CD4-positive, alpha-beta T cell treated with Interleukin-17A for 4 hours (primary cell): ENCODE results near the gene ANO4.
"Not testable (repeated sequence)": the region's sequence is repeated elsewhere in the genome, so short reads cannot be mapped to it uniquely, and the experiment has no call there.

Experiments
- DNase-seq: peaks from one replicate; pipeline ENCODE4 v3.0.0-alpha.2; 2020; ENCODE audit warnings: mixed read lengths

The ANO4 gene

DNA sequence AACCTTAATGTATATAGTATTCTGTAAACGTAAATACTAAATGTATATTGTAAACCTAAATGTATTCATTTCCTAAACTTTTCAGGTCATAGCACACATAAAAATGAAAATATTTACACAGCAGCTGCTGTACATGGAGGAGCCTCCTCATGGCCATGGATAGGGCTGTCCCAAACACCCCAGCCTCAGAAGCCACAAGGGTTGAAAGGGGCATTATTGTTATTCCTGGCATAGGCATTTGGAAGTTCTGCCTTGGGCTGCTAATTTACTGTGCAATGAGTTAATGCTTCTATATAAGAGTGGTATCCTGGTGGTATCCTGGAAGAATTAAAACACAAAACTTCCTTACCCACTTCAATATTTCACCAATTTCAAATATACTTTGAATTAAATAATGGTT lies 256.1 kb downstream of the ANO4 start:
- no peak for DNase-seq

DNA sequence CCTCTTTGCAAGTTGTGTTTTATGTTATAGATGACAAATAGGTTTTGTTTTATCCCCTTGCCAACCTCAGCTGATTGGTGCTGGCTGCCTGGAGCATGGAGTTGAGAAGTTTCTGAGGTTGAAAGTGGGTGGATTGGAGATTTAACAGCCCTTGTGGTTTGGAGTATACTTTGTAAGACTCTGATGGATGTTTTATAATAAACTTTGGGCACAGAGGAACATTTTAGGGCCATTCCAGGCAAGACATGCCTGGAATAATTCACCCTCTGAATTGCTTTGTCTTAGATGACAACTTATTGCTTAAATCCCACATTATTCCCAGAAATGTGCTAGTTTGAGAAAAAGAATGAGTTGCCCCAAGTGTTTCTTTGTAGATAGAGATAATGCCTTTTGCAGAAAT lies 256.6 kb downstream of the ANO4 start:
- DNase-seq: no peak

DNA sequence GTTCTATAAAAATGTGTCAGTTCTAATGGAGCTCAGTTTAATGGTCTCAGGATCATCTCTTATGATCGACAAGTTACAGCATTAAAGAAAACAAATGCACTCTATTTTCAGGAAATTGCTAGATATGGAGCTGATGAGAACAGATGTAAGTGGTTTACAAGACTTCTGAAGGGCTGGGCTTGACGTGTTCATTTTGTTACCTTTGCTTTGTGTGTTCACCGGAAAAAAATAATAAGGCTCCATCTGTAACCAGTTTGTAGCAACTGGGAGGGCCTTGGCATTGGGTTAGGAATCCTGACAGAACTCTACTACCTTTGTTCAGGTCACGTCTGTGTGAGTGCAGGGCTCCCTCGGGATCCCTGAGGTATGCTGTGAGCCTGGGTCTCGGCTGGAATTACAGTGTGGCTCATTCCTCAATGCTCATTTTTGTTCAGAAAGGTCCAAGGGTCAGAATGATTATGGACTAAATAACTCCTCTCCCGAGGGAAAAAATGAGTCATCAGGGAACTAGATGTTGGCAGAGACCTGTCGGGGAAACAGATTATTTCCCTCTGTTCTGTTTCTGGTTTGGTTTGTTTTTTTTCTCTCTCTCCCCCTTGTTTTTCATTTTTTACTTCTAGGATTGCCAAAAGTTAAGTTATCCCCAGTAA lies 257.4 kb downstream of the ANO4 start:
- no peak for DNase-seq

DNA sequence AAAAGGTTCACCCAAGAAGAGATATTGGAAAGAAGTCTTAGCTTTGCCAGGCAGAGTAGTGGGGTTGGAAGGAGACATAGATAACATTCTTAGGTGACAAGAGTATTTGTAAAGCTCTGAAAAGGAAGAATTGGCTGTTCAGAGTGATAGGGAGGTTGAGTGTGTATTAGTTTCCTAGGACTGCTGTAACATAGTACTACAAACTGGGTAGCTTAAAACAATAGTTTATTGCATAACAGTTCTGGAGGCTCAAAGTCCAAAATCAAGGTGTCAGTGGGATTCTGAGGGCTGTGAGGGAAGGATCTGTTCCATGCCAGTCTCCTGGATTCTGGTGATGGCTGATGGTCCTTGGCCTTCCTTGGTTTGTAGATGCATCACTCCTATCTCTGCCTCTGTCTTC lies 258.6 kb downstream of the ANO4 start:
- no peak for DNase-seq

DNA sequence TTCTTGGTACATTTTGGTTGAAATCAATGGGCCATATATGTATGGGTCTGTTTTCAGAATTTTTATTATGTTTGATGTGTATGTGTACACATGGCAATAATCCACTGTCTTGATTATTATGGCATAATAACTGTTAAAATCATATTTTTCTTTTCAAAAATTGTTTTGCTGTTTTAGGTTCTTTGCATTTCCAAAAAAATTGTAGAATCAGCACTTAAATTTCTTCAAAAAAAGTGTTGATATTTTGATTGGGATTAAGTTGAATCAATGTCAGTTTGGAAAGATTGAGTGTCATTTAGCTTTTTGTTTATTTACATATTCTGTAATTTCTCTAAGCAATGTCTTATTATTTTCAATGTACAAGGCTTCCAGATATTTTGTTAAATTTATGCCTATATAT lies 261.4 kb downstream of the ANO4 start:
- no peak for DNase-seq

DNA sequence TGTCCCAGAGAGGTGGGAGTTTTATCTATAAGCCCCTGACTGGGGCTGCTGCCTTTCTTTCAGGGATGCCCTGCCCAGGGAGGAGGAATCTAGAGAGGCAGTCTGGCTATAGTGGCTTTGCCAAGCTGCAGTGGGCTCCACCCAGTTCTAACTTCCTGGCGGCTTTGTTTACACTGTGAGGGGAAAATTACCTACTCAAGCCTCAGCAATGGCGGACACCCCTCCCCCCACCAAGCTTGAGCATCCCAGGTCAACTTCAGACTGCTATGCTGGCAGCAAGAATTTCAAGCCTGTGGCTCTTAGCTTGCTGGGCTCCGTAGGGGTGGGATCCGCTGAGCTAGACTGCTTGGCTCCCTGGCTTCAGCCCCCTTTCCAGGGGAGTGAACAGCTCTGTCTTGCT lies 267.9 kb downstream of the ANO4 start:
- not testable (repeated sequence) for DNase-seq

DNA sequence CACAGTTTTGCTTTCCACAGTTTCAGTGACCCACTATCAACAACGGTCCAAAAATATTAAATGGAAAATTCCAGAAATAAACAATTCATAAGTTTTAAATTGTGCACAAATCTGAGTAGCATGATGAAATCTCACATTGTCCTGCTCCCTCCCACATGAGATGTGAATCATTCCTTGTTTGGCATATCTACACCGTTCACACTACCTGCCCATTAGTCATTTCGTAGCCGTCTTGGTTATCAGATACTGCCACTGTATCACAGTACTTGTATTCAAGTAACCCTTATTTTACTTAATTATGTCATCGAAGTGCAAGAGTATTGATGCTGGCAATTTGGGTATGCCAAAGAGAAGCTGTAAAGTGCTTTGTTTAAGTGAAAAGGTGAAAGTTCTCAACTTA lies 270.1 kb downstream of the ANO4 start:
- no peak for DNase-seq

DNA sequence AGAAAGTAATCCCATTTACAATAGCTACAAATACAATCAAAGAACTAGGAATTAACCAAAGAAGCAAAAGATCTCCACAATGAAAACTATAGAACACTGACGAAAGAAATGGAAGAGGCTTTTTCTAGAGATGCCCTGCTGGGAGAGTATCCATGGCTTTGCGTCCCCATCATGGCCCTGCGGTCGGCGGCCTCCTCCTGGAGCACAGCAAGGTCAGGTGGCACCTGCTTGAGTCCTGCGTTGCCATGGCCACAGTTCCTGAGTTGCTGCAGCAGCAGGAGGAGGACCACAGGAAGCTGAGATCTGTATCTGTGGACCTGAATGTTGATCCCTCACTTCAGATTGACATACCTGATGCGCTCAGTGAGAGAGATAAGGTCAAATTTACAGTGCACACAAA lies 271.9 kb downstream of the ANO4 start:
- no peak for DNase-seq

DNA sequence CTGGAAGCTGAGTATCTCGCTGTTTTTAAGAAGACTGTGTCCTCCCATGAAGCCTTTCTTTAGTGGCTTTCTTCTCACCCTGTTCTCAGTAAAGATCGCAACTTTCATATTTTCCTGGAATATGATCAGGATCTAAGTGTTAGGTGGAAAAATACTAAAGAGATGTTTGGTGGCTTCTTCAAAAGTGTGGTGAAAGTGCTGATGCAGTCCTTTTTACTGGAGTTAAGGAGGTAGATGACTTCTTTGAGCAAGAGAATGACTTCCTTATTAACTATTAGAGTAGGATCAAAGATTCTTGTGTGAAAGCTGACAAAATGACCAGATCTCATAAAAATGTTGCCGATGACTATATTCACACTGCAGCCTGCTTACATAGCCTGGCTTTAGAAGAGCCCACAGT lies 273.8 kb downstream of the ANO4 start:
- no peak for DNase-seq

DNA sequence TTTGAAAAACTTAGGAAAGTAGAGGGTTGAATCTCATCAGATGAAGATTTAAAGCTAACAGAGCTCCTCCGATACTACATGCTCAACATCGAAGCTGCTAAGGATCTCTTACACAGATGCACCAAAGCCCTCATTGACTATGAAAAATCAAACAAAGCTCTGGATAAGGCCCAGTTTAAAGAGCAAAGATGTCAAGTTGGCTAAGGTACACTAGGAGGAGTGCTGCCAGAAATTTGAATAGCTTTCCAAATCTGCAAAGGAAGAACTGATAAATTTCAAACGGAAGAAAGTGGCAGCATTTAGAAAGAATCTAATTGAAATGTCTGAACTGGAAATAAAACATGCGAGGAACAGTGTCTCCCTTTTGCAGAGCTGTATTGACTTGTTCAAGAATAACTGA lies 274.3 kb downstream of the ANO4 start:
- no peak for DNase-seq

DNA sequence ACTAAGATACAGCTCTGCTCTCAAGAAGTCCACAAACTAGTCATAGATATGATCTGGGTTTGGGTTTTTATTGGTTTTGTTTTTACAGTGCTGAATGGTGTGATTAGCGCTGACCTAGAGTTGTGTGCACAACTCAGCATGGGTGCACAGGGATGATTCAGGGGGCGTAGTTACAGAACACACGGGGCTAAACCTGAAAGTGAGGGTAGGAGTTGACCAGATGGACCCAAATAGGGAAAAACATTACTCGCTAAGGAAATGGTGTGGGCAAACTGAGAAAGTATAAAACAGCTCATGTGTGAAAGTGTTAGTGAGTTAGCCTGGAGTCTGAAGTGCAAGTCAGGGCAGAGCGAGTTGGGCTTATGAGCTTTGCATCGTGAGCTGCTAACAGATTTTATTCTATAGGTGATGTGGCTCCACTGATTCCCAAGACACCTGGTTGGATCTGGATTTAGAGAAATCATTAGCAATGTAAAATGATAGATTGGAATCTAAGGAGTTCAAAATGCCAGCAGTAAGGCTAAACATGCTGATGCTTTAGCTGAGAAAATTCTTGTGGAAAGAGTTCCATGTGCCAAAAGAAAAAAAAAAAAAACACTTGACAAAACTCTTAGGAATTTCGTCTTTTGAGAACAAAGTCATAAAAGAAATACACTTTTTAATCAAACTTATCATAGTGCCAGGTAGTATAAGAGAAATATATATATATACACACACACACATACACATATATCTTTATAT lies 280.5 kb downstream of the ANO4 start:
- DNase-seq: no peak

DNA sequence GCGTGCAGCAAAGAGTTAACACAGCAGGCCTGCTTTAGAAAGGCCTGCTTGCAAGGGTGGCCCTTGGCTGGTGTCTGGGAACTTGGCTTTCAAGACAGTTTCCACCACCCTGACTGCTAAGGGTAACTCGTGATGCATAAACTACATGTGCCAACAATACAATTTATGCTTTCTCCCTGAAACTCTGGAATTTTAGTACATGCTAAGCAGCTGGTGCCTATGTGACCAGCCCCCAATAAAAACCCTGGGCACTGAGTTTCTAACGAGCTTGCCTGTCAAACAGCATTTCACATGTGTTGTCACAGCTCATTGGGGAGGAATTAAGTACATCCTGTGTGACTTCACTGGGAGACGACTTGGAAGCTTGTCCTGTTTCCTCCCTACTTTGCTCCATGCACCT lies 282.3 kb downstream of the ANO4 start:
- DNase-seq: no peak

DNA sequence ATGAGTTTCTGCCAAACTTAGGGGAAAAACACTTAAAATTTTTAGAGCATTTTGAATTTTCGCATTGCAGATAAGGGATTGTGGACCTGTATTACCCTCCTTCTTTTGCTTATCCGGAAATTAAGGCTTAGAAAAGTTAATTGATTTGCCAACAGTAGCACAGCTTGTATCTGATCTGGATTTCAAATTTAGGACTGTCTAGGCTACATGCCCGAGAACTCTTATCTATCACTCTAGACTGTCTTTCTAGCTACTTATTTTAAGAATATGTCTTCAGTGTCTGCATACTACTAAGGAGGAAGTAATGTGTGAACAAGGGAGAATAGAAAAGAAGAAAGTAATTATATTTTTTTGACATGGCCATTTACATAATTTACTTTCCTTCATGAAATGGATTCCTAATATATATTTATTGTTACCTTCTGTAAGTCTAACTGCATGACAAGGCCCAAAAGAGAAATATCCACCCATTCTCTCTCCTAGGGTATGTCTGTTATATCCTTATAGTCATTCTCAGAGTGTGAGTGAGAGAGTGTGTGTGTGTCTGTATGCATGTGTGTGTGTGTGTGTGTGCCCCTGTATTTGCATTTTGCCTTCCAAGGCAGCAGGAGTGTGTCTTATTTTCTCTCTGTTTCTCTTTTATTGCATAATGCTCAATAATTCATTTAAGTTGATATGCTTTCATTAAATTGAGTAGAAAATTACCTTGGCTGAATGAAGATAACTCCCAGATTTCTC lies 283.4 kb downstream of the ANO4 start:
- DNase-seq: no peak

DNA sequence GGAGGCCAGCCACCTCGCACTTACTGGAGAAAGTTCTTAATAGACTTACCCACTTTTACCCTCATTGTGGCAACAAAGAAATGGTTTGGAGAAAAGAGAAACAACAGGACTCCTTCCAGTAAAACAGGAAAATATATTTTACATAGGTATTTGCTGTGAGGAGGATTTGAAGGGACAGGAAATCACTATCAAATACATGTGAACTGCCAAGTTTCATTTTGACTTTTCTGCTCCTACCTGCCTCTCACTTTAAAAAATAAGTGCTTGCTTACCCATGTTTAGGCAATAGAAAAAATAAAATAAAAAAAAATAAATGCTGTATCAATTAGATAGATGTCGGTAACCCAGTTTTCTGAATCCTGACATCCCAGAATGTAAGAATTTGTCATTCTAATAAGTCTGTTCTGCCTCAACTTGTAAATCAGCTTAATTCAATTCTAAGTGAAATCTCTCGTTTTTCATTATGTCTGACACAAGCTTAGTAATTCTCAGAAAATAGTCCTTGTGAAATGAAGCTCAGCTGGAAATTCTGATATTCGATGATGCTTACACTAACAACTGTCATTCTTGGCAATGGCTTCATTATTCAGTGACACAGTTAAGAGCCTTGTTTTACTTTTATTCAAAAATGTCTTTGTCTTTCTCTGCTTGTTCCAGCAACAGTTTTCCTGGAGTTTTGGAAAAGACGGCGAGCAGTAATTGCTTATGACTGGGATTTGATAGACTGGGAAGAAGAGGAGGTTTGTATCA lies 284.1 kb downstream of the ANO4 start:
- no peak for DNase-seq

DNA sequence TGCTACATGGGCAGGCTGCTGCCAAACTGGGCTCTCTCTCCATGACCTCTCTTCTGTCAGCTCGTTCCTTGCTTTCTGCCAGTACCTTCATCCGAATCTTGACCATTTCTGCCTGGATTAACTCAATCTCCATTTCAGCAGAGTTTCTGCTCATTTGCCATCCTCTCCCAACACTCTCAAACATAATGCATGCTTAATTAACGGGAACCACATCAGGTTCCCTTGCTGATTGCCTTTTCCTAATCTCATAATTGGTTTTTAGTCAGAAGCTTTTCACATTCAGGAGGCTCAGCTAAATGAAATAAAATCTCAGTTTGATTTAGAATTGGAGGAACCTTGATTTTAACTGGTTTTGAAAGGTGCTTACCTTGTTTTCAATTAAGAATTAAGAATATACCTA lies 288.1 kb downstream of the ANO4 start:
- DNase-seq: no peak

DNA sequence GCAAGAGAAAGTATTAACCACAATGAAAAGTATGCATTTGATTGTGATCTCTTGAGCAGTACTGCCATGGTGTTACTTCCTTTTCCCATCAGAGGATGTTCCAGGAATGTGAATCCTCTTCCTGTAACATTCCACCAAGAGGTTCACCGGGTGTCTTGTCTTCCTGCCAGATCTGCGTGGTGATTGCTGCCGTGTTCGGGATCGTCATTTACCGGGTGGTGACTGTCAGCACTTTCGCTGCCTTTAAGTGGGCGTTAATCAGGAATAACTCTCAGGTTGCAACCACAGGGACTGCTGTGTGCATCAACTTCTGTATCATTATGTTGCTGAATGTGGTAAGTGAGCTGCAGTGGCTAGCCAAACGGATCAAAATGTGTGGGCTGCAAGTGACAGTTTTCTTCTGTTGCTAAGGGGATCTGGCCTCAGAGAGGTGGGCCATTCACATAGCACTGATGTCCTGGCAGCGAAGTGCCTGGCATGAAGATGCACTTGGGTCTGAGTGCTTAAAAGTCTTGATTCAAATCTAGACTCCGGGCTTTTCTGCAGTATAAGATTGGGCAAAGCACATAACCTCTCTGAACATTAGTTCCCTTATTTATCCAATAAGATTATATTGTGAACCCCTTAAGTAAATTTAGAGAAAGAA lies 292.0 kb downstream of the ANO4 start:
- no peak for DNase-seq

DNA sequence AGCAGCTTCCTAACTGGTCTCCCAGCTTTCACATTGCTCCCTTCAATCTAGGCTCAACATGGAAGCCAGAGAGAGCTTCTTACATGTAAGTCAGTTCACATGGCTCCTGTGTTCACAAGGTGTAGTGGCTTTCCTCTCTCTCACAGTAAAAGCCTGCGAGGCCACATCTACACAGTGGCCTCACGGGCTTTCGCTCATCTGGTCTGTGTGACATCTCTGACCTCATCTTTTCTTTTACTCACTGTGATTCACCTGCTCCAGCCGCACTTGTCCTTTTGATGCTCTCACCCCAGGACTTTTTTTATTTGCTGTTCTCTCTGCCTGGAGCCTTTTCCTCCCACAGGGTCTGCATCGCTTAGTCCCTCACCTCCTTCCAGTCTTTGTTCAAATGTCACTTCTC lies 293.3 kb downstream of the ANO4 start:
- DNase-seq: no peak

DNA sequence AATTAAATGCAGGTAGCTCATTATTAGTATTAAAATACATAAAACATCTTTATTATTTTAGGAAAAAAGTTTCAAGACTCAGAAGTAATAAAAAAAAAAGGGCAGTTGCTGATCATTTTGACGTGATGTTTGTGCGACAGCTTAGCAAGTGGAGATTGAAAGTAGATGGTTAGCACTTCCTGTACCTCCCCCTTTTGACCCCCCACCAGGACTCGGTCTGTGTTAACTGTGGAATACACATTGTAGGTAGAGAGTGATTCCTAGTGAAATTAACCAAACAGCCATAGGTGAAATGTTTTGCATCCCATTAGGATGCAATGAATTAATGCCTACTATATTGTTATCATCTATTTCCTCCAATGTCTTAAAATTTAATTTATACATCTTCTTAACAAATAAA lies 294.7 kb downstream of the ANO4 start:
- no peak for DNase-seq

DNA sequence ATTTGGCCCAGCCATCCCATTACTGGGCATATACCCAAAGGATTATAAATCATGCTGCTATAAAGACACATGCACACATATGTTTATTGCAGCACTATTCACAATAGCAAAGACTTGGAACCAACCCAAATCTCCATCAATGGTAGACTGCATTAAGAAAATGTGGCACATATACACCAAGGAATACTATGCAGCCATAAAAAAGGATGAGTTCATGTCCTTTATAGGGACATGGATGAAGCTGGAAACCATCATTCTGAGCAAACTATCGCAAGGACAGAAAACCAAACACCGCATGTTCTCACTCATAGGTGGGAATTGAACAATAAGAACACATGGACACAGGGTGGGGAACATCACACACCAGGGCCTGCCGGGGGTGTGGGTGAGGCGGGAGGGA lies 295.6 kb downstream of the ANO4 start:
- not testable (repeated sequence) for DNase-seq

DNA sequence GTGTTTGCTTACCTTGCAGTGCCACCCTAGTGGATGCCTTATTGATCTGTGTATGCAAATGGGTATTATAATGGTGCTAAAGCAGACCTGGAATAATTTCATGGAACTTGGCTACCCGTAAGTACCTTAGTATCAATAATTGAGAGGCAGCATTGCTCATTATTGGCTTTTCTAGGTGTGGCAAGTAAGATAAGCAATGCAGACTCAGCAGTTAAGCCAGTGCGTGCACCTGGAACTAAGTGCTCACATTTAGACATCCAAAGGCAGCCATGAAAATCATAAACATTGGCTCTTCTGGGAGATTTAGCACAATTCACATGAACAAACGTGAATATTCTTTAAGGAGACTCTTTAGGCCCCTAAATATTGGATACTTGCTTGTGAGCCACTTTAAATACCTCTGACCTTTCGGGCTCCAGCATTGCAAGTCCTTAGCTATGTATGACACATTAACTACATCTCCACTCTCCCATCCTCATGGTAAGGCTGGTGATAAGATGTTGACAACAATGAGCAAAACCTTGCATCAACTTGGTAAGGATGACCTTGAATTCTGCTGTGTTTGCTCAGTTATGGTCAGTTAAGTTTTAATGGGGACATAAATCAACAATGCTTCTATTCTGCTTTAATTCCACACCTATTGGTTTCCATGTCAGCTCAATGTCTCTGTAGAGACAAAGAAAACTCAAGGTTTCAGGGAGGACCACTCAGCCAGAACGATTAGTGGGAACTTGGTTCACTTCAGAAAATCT lies 303.4 kb downstream of the ANO4 start:
- DNase-seq: no peak

DNA sequence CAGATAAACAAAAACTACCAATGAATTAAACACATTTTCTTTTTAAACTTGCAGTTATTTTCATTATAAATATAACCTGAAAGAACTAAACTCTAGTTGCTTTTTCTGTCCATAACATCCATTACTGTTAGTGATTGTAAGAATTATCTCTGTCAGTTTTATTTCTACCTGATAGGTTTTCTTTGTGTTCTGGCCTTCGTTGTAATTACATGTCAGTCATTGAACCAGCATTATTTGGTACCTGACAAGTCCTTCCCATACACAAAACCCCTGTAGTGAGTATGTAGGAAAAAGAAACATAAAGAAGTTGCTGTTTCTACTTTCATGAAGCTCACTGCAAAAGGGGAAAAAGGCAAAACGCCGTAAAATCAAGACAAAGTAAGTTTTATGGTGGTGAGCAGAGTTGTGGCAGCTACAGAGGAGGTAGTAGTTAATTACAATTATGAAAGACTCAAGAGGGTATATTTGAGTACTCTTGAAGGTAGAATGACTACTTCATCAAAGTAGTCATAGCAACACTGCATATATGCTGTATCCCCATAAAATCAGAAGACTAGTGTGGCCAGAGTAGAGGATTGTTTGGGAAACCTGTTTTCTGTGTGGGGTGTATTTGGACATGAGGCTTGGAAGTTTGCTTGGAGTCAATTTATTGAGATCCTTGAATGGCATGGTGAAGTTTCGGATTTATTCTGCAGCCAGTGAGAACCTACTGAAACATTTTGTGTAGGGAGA lies 312.6 kb downstream of the ANO4 start:
- no peak for DNase-seq
